Activated CD4-positive, alpha-beta T cell treated with anti-CD3 and anti-CD28 coated beads for 4 hours (primary cell): Measurements from ENCODE around the gene GNG12.
"Not testable (repeated sequence)": the region's sequence is repeated elsewhere in the genome, so short reads cannot be mapped to it uniquely, and the experiment has no call there.

Experiments
- DNase-seq, 2 donors: peaks; one replicate each; pipeline ENCODE4 v3.0.0-alpha.2; 2020

GNG12 gene

DNA sequence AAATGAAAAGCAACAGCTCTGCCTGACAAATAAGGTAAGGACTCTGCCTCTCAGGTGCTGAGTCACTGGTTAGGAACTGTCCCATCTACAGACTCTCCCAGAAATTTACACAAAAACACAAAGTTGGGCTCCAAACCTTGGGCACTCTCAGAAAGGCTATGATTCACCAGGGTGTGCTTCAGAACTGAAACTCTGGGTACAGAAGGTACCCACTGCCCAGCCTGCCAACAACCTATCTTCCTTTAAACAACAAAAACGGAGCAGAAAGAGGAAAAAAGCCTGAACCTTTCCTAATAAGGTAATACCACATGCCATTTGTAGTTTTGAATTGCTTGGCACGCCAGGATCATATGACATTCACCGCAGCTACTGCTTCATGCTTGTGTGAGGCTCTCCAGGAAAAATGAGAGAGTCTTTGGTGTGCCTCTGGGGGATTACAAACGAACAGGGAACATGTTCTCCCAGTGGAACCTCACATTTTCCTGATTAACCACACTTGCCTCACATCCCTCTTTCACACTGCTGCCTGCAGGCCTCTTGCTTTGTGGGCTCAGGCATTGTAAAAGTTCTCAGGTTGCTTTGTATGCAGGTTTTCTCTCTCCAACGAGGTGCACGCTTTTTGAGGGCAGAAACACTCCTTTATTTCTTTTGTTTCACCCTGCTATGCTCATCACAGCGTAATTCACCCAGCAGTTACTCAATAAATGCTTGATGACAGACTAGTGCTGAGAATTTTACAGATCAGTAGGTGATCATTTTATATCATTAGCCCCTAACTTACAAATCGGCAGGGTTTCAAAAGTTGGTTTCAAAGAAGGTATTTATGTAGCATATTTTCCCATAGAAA lies 83.2 kb downstream of the GNG12 start:
- DNase-seq: no peak

DNA sequence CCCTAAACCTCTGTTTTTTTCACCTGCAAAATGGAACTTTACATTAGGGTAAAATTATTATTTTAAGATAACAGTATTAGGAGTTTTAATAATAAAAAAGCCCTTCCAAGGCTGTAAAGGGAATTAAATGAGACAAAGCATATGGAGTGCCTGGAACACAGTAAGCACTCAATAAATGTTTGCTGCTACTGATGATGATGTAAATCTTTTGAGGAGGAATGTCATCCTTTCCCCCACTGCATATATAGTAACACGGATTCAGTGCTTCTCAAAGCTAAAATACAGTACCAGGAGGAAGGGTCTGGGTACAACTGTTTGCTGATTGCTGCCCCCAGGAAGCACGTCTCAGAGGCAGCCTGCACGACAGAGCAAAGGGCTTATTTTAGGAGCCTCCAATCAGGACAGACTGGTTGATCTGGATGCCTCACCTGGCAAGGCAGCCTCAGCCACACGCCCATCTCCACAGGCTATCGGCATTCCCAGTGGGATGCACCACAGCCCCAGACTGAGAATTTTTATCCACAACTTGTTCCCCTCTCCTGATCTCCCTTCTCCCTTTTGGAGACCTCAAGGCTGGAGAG lies 83.9 kb downstream of the GNG12 start:
- DNase-seq: no peak

DNA sequence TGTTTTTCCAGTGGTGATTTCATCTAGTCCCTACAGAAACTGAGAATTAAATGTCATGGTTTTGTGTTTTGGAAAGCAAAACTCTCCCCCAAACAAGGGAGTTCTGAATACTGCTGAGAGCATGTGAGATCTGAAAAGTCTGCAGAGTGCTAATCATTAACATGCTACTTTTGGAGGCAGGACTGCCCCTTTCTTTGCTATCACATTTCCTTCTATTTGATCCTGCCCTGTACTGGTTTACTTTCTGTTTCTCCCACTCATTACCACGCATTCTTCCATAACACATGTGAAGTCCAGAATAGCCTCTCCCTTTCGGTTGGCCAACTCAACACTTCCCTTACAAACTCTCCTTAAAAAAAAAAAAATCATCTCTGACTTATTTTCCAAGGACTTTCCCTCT lies 84.6 kb downstream of the GNG12 start:
- DNase-seq: no peak

DNA sequence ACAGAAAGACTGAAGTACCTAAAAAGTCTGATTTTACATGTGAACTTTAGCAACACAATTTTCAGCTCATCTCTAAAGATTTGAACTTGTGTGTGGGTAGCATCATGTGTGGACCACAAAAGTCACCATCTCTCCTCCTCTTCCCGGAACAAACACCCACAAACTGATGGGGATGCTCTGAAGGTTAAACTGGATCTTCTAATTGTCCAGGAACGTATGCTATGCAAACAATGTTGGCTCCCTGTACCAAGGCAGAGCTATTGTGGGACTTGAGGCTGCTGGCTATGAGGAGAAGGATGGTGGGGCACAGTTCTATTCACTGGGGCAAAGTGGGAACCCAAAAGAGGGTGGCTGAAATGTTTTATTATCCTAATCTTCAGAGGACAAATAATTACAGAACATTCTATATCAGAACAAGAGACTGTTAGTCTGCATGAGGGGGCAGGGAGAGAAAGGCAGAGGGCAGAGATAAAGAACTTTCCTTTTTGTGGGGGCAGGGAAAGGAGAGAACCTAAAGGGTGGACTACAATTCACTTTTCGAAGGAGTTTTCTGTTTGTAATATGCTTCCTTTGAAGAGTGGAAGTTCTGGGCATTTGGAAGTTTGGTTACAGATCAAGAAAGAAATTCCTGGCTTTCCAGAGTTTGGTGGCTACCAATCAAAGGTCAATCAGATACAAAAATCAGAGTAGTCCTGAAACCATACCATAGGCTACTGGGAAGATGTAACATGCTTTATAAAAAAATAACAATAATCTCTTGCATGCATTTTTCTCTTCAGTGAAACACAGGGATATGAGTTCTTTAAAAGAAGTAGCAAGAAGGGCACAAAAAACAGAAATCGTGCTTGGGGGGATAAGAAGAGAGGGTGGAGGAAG lies 85.4 kb downstream of the GNG12 start:
- no peak for DNase-seq

DNA sequence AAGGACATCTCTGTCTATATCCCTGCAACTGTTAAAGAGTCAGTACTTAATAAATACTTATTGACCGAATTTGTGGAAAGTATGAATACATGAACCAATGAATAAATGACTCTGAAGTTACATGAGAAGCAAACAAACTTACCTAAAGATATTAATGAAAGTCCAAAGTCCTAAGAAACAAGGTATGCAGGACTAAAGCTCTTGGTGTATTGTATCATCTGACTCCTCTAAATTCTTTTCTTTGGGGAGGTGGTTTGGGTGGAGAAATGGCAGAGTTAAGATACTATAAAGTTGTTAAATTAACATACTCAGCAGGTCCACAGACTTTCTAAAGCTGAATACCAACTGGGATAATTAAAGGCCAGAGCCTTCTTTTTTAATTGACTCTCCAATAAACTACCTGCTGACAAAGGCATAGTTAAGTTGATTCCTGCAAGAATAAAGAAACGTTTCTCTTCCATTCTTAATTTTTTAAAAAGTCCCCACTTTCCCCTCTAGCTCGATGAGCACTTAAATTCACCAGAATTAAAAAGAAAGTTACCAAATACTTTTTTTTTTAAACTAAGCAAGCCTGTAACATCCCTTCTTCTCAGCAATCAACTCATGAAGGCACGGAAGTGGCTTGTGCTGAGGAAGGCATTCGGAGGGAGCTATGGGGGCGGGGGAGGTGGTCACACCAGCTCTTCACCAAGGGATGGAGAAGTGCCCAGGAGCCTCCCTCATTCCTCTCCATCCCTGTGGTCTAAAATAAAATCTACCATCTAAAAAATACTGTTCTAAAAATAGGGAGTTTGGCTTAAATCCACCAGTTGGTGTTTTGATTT lies 87.2 kb downstream of the GNG12 start:
- DNase-seq: no peak

DNA sequence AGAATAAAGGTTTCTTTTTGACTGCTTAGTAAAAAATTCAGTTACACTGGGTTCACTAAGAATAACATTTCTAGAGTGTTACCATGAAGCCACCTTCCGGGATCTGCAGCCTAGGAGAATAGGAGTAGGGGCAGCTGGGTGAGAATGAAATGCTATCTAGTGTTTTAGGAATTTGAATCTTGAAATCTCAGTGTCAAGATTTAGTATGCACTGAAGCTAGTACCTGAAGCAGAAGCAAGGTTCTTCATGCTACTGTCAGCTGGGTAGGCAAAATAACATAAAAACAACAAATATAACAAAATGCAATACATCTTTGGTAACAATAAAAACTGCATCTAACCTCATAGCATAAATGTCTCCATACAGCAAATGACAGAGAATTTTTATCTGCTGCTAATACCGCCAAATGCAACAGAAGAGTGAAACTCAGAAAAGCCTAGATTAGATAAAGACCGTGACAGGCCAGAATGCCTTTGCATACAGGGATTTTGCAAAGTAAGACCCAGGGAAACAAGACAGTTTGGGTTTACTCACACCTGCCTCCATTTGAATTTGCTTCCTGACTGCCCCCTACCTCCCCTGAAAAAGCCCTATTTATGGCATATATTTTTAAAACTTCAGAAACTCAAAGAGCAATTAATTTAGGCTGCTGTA lies 90.1 kb downstream of the GNG12 start:
- no peak for DNase-seq

DNA sequence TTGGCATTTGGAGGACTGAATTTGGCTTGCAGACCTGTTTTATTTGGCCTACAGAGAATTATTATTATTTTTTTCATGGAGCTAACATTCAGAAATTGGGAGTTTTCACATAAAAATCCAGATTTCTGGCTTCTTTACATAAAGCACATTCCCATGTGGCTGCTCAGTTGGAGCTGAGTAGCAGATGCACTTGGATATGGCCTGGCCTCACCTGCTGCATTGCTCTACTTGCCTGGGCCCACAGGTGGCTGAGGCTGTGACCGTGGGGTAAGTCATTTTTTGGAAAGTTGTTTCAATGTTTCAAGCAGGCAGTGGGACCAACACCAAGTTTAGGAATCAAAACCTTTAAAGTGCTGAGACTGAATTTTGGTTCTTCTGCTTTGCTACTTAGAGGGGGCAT lies 91.5 kb downstream of the GNG12 start:
- DNase-seq: no peak

DNA sequence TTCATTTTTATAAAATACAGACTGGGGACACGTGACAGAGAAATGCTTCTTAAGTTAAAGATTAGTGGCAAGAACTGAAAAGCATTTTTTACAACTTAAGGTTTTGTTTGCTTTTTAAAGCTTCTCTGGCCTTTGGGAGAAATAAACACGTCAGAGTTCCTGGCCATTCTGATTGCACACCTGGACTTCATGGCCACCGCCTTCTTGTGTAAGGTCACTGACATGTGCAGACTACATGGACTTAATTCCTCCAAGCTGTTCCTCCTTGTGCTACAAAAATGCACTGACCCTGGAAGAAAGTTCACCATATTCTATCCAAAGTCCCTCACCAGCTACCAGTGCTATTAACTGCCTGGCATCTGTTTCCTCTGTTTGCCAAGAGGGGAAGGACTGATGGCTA lies 92.1 kb downstream of the GNG12 start:
- DNase-seq: no peak

DNA sequence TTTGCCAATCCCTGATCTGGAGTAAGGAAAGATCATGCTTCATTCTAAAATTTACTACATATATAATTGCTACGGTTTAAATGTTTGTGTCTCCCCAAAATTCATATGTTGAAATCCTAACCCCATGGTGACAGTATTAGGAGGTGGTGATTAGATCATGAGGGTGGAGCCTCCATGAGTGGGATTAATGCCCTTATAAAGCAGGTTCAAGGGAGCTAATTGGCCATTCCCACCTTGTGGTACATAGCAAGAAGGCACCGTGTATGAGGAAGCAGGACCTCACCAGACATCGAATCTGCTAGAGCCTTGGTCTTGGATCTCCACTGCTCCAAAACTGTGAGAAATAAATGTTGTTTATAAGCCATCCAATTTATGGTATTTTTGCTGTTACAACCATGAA lies 92.7 kb downstream of the GNG12 start:
- no peak for DNase-seq

DNA sequence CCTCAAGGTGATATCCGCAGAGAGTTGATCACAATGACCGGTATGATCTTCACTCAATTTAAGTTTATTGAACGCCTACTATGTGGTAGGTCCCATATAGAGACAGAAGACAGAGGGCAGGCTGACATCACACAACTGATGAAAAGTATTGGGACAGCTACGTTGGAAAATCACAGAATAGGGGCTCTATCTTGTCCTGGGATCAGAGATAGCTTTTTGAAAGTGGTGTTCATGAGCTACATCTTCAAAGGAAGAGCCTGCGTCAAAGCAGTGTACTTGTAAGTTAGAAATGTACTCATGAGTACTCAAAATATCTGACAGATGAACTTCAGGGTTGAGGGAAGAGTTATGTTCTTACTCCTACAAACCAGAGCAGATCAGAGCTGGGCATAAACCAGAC lies 93.9 kb downstream of the GNG12 start:
- no peak for DNase-seq

DNA sequence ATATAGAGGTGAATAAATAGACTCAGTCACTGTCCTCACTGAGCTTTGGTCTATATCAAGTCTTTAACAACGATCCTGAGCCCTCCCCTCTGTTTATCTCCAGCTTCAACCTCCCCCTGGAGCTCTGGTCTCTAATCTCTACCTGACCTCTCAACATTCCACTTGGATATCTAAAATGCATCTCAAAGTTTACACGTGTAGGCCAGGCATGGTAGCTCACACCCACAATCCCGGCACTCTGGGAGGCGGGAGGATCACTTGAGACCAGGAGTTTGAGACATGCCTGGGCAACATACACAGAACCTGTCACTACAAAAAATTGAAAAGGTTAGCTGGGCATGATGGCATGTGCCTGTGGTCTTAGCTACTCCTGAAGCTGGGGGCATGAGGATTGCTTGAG lies 94.9 kb downstream of the GNG12 start:
- no peak for DNase-seq

DNA sequence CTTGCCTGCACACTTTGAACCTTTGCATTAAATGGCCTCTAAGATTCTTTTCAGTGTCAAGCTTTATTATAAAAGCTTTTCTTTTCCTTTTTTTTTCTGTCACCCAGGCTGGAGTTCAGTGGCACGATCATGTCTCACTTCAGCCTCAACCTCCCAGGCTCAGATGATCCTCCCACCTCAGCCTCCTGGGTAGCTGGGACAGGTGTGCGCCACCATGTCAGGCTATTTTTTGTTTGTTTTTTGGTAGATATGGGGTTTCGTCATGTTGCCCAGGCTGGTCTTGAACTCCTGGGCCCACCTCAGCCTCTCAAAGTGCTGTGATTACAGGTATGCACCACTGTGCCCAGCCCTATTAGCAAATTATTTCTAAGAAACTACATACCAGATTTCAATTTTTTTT lies 95.4 kb downstream of the GNG12 start:
- DNase-seq: no peak

DNA sequence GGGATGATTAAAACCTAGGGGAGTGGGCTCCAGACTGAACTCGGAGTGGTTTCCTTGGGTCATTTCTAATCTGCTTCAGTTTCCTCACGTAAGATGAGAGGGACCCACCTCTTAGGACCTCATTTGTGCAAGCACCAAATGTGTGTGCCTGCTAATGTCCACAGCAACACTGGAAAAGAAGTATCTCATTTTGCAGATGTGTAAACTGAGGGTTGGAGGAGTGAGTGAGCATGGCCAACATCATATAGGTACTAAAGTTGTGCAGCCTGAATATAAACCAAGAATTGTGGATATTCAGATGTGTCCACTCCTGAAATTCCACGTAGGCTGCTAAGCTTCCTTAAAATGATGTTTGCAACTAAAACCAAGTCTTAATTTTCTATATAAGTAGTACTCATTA lies 96.5 kb downstream of the GNG12 start:
- DNase-seq: no peak

DNA sequence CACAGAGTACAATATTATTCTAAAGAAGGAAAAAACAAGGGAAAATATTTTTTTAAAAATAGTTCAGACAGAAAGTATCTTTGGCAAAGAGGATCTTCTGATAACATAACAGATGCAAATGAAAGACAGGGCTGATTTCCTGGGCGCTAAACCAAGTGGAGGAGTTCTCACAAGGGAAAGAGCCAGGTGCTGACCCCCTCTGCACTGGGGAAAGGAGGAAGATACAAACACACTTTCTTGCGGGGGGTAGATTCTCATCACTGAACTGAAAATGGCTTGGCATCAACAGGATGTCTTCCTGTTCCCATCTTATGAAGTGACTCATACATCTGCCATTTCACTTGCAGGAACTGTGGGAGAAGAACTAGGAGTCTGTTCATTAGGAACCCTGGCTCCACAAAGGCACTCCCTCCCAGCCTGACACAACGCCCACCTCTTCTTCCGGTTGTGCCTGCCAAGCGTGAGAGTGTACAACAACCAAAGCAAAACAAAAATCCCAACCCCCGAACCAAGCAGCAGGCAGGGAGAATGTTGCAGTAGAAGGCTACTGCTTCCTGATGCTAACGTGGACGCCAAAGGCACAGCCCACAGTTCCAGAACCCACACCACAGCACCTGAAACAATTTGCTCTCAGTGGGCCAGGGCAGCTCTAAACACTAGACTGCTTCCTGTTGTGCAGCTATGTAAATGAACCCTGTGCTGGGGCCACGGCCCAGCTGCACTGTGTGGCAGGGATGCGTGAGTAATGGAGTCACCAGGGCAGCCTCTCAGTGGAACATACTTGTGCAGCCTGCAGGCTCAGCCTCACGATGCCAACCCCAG lies 97.2 kb downstream of the GNG12 start:
- DNase-seq: peak; percentile 5 to 12

DNA sequence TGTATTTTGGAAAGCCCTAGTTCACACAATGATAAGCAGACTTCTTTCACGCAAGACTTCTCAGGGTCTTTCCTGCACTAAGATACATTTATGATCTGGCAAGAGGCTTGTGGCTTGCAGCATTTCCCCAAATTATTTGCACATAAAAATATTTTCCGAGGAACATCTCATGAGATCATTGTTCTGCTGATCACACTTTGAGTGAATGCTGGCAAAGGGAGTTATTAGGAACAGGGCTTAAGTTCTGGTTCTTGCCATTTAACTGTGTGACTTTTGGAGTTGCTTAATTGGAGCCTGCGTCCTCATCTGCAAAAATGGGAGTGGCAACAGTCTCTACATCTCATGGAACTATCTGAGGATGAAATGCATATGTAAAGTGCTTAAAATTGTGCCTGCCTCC lies 98.1 kb downstream of the GNG12 start:
- no peak for DNase-seq

DNA sequence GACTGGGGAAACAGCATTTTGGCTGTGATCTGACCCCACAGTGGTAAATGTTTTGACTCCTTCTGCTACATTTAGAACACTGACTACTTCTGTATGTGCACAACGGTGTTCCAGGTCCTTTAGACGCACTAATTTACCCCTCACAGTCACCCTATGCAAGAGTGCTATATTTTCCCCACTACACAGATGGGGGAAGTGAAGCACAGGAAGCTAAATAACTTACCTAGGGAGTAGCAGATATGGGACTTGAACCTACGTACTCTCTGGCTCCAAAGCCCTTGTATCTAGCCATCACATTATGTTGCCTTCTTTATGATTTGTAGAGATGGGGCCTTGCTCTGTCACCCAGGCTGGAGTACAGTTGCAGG lies 99.0 kb downstream of the GNG12 start:
- DNase-seq: no peak

DNA sequence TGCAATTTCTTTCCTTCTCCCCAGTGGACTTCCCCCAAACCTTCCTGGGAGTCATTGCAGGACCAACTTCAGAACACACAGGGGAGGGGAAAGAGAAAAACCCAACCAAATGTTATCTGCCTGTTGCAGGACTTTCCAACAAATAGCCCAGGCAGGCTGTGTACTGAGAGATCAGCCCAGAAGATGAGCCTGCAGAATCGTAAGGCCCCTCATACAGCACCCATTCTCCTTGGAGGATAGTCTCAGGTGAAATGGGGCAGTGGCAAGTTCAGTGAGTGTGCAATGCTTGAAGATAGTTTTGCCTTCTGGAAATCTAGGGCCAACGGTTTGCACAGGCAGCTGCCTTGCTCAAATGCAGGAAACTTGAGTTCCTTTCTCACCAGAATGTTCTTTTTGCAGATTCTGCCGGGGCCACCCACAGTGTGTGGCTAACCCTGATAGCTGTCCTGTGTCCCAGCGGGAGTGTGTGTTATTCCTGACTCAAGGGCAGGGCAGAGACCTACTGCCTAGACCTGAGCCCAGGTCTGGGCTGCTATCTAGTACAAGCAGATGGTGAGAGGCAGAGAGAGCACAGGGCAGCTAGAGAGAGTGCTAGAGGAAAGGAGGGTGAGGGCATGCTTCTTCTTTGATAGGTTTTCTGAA lies 99.5 kb downstream of the GNG12 start:
- no peak for DNase-seq

DNA sequence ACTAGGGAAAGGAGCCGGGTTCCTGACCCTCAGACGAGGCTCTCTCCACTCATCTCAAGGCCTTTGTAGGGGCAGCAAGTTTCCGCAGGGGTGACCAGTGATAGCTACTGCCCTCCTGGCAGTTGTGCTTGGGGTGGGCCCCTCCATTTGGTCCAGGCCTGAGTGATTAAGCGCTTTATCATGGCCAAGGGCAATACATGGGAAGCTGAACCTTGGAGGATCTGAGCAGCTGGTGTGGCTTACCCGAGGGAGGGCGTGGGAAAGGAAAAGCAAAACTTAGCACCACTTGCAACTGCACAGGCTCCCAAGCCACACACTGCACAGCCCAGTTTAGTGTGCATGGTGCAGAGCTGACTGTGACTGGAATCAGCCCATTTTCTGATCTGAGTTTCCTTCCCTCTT lies 100.5 kb downstream of the GNG12 start:
- DNase-seq: no peak

DNA sequence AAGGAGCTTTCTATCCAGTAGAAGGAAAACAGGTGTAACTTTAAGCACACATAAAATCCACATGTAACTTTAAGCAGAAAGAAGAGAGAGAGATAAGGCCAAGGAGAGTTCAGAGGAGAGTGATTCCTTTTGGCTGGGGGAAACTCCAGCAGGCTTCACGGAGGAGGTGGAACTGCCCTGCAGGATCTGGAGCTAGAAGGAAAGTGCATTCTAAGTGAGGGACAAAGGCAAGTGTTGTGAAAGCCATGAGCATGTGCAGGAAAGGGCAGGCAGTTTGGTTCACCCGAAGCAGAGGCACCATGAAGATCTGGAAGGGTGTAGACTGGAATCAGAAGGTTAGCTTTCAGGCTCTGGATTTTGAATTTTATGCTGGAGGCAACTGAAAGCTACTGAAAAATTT lies 101.9 kb downstream of the GNG12 start:
- DNase-seq: no peak

DNA sequence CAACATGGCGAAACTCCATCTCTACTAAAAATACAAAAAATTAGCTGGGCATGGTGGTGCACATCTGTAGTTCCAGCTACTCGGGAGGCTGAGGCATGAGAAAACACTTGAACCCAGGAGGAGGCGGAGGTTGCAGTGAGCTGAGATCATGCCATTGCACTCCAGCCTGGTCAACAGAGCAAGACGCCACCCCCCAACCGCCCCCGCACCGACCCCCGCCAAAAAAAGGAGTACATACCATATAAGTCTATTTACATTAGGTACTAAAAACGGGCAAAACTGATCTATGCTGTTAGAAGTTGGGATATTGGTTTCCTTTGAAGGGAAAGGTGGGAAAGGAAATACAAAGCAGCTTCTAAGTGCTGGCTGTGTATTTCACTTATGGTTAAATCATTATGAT lies 103.0 kb downstream of the GNG12 start:
- not testable (repeated sequence) for DNase-seq

DNA sequence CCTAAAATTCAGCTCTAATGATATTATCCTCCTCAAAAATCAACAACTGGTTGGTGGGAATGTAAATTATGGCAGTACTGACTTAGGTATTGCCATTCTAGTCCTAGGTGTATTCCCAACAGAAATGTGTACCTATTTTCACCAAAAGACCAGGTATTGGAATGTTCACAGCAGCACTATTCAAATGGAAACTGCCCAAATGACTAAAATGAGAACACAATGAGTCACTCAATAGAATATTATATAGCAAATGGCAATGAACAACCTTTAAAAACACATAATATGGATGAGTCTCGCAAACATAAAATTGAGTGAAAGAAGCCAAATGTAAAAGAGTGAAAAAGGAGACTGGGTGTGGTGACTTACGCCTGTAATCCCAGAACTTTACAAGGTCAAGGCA lies 103.4 kb downstream of the GNG12 start:
- DNase-seq: no peak
